Ishikawa (cell line): ENCODE measurements around the gene NCEH1.

Source experiments
- CREB1 ChIP-seq: IDR thresholded peaks from 2 replicates; pipeline ENCODE4 v1.6.1; 2012; ENCODE audit warnings: low read depth
- EGR1 ChIP-seq: IDR thresholded peaks from 2 replicates; pipeline ENCODE4 v1.6.1; 2012
- EP300 ChIP-seq: IDR thresholded peaks from 2 replicates; pipeline ENCODE4 v1.6.1; 2012; ENCODE audit warnings: borderline replicate concordance
- FOXM1 ChIP-seq: IDR thresholded peaks from 2 replicates; pipeline ENCODE4 v1.6.1; 2012; ENCODE audit warnings: low read depth, borderline replicate concordance
- RAD21 ChIP-seq: IDR thresholded peaks from 2 replicates; pipeline ENCODE4 v1.6.1; 2012; ENCODE audit warnings: low read depth
- TAF1 ChIP-seq: IDR thresholded peaks from 2 replicates; pipeline ENCODE4 v1.6.1; 2012; ENCODE audit warnings: low read depth, mild to moderate bottlenecking
- TCF12 ChIP-seq: IDR thresholded peaks from 2 replicates; pipeline ENCODE4 v1.6.1; 2012; ENCODE audit warnings: low read depth
- TEAD4 ChIP-seq: IDR thresholded peaks from 2 replicates; pipeline ENCODE4 v1.6.1; 2012
- YY1 ChIP-seq: IDR thresholded peaks from 2 replicates; pipeline ENCODE4 v1.6.1; 2012; ENCODE audit warnings: low read depth
- ZBTB7A ChIP-seq: IDR thresholded peaks from 2 replicates; pipeline ENCODE4 v1.6.1; 2012; ENCODE audit warnings: low read depth
- TF ChIP-seq, protein P1 (sequence below): IDR thresholded peaks from 2 replicates; pipeline ENCODE4 v1.6.1; 2012; ENCODE audit warnings: low read depth, mild to moderate bottlenecking
- TF ChIP-seq, protein P2 (sequence below): IDR thresholded peaks from 2 replicates; pipeline ENCODE4 v1.6.1; 2012

DNA sequence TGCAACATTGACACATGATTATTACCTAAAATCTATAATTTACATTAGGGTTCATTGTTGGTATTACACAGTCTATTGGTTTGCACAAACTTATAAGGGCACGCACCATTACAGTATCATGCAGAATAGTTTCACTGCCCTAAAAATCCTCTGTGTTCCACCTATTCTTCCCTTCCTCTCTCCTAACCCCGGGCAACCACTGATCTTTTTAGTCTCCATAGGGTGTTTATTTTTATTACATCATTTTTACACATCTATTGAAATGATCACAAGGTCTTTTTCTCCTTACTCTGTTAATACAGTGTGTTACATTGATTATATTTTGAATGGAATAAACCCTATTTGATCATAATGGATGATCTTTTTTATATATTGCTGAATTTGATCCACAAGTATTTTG, 24.1 kb upstream of the NCEH1 start:
- TF ChIP-seq, protein P1, sequence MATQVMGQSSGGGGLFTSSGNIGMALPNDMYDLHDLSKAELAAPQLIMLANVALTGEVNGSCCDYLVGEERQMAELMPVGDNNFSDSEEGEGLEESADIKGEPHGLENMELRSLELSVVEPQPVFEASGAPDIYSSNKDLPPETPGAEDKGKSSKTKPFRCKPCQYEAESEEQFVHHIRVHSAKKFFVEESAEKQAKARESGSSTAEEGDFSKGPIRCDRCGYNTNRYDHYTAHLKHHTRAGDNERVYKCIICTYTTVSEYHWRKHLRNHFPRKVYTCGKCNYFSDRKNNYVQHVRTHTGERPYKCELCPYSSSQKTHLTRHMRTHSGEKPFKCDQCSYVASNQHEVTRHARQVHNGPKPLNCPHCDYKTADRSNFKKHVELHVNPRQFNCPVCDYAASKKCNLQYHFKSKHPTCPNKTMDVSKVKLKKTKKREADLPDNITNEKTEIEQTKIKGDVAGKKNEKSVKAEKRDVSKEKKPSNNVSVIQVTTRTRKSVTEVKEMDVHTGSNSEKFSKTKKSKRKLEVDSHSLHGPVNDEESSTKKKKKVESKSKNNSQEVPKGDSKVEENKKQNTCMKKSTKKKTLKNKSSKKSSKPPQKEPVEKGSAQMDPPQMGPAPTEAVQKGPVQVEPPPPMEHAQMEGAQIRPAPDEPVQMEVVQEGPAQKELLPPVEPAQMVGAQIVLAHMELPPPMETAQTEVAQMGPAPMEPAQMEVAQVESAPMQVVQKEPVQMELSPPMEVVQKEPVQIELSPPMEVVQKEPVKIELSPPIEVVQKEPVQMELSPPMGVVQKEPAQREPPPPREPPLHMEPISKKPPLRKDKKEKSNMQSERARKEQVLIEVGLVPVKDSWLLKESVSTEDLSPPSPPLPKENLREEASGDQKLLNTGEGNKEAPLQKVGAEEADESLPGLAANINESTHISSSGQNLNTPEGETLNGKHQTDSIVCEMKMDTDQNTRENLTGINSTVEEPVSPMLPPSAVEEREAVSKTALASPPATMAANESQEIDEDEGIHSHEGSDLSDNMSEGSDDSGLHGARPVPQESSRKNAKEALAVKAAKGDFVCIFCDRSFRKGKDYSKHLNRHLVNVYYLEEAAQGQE = no peak
- TF ChIP-seq RAD21 = no peak
- no peak for TF ChIP-seq EP300
- no peak for TF ChIP-seq YY1
- no peak for TF ChIP-seq EGR1
- TF ChIP-seq TAF1 = no peak
- no peak for TF ChIP-seq FOXM1
- TF ChIP-seq ZBTB7A = no peak
- TF ChIP-seq, protein P2, sequence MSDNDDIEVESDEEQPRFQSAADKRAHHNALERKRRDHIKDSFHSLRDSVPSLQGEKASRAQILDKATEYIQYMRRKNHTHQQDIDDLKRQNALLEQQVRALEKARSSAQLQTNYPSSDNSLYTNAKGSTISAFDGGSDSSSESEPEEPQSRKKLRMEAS = no peak
- no peak for TF ChIP-seq TEAD4
- TF ChIP-seq CREB1 = no peak
- no peak for TF ChIP-seq TCF12
